ENCODE measurements around the gene KPTN. TPM values are rescaled to one million over a fixed set of nuclear protein-coding genes. Genes with fewer than 3 reads are reported as not detected.

KPTN gene
- total RNA-seq, 1 experiment from 2014 or later = 23.8 TPM

DNA sequence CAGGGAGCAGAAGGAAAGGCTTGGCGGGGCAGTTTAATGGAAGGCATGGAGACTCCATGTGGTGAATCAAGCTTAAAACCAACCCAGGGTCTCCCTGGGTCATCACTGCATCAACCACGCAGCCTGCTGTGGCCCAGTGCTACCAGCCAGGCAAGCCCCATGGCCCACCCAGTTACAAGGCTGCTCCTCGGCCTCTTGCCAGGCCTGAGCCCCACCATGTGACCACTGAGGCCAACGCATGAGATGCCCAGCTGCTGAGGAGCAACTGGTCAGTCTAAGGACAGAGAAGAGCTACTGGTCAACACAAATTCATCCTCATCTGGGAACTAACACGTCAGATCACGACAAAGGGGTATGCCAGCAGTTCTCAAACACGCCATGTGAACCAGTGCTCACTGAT, 15.4 kb upstream of the KPTN start (continued):
- TF ChIP-seq, protein P1, sequence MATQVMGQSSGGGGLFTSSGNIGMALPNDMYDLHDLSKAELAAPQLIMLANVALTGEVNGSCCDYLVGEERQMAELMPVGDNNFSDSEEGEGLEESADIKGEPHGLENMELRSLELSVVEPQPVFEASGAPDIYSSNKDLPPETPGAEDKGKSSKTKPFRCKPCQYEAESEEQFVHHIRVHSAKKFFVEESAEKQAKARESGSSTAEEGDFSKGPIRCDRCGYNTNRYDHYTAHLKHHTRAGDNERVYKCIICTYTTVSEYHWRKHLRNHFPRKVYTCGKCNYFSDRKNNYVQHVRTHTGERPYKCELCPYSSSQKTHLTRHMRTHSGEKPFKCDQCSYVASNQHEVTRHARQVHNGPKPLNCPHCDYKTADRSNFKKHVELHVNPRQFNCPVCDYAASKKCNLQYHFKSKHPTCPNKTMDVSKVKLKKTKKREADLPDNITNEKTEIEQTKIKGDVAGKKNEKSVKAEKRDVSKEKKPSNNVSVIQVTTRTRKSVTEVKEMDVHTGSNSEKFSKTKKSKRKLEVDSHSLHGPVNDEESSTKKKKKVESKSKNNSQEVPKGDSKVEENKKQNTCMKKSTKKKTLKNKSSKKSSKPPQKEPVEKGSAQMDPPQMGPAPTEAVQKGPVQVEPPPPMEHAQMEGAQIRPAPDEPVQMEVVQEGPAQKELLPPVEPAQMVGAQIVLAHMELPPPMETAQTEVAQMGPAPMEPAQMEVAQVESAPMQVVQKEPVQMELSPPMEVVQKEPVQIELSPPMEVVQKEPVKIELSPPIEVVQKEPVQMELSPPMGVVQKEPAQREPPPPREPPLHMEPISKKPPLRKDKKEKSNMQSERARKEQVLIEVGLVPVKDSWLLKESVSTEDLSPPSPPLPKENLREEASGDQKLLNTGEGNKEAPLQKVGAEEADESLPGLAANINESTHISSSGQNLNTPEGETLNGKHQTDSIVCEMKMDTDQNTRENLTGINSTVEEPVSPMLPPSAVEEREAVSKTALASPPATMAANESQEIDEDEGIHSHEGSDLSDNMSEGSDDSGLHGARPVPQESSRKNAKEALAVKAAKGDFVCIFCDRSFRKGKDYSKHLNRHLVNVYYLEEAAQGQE (IDR thresholded peaks at IDR 0.05; ENCODE audit: low read depth) = no peak
- TF ChIP-seq SIN3A (IDR thresholded peaks at IDR 0.05; ENCODE audit: low read depth) = no peak

DNA sequence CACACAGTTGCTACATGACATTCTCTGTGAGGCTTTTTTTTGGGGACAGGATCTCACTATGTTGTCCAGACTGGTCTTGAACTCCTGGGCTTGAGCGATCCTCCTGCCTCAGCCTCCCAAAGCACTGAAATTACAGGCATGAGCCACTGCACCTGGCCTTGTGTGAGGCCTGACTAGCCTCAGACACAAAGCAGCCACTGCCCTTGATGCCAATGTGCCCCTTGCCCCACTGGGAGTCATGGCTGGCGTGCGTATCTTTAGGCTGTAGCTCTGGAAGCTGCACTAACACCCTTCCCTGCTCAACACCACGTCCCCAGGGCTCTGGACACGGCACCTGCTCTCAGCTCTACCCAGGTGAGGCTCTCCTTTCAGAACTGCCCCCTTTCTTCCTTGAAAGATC, 14.5 kb upstream of the KPTN start:
- H3K9ac ChIP-seq (ENCODE audit: low read length) = no peak overlapping the region
- CTCF ChIA-PET = interaction anchor here (1.2 kb wide), 1 partner anchor 15 kb away, joined by 4 read pairs; the partner anchor contains the start of gene KPTN
- TF ChIP-seq ZFX (IDR thresholded peaks at IDR 0.05) (no peak), SIN3A (IDR thresholded peaks at IDR 0.05; ENCODE audit: low read depth) (no peak), SRF (IDR thresholded peaks at IDR 0.05; ENCODE audit: low read depth) (no peak), TCF7L2 (IDR thresholded peaks at IDR 0.05; ENCODE audit: borderline replicate concordance, extremely low read depth, insufficient read depth, insufficient read length) (no peak), SP1 (IDR thresholded peaks at IDR 0.05; ENCODE audit: low read depth) (no peak), YY1 (IDR thresholded peaks at IDR 0.05; ENCODE audit: extremely low read depth, insufficient replicate concordance, low read depth, low read length) (no peak), FOSL1 (IDR thresholded peaks at IDR 0.05; ENCODE audit: low read depth) (no peak), CEBPB (IDR thresholded peaks at IDR 0.05; ENCODE audit: low read depth) (no peak), POLR2AphosphoS5 (IDR thresholded peaks at IDR 0.05; ENCODE audit: low read depth, low read length) (no peak), EZH2phosphoT487 (IDR thresholded peaks at IDR 0.05; ENCODE audit: borderline replicate concordance) (no peak), EGR1 (IDR thresholded peaks at IDR 0.05; ENCODE audit: low read depth) (no peak), EZH2 (IDR thresholded peaks at IDR 0.05) (no peak), ZNF274 (IDR thresholded peaks at IDR 0.05; ENCODE audit: low read depth, low read length) (no peak)
- TF ChIP-seq, protein P2, sequence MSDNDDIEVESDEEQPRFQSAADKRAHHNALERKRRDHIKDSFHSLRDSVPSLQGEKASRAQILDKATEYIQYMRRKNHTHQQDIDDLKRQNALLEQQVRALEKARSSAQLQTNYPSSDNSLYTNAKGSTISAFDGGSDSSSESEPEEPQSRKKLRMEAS (IDR thresholded peaks at IDR 0.05) = no peak
- TF ChIP-seq, protein P1 (IDR thresholded peaks at IDR 0.05; ENCODE audit: low read depth) = no peak
- TF ChIP-seq, protein P3, sequence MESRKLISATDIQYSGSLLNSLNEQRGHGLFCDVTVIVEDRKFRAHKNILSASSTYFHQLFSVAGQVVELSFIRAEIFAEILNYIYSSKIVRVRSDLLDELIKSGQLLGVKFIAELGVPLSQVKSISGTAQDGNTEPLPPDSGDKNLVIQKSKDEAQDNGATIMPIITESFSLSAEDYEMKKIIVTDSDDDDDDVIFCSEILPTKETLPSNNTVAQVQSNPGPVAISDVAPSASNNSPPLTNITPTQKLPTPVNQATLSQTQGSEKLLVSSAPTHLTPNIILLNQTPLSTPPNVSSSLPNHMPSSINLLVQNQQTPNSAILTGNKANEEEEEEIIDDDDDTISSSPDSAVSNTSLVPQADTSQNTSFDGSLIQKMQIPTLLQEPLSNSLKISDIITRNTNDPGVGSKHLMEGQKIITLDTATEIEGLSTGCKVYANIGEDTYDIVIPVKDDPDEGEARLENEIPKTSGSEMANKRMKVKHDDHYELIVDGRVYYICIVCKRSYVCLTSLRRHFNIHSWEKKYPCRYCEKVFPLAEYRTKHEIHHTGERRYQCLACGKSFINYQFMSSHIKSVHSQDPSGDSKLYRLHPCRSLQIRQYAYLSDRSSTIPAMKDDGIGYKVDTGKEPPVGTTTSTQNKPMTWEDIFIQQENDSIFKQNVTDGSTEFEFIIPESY (IDR thresholded peaks at IDR 0.05; ENCODE audit: extremely low read depth, insufficient replicate concordance, low read length) = no peak
- no peaks in the 10 kb centered on the region for H3K9me3 ChIP-seq (ENCODE audit: control insufficient read depth in 1 of 2, insufficient read depth in 1 of 2, low read depth in 1 of 2, low read length in 2 of 2)
- no peak overlapping the region for H3K4me2 ChIP-seq (ENCODE audit: low read length)
- no peaks in the 10 kb centered on the region for H3K4me1 ChIP-seq (ENCODE audit: control insufficient read depth in 1 of 2, insufficient read depth in 2 of 2, low read length in 2 of 2)
- no TSS peak for BruUV-seq (replicated peaks)
- no peak for ATAC-seq
- RAD21 ChIA-PET (ENCODE audit: low non-redundant PET in 1 of 2, low total read pairs in 2 of 2, uncharacterized antibody in 2 of 2, unreplicated experiment in 2 of 2) = no interaction called here
- H3K9me2 ChIP-seq (ENCODE audit: insufficient read depth) = no peaks in the 10 kb centered on the region
- DNase-seq (ENCODE audit: low read depth, low spot score) = no peak
- H3K27me3 ChIP-seq (ENCODE audit: insufficient read depth, low read length) = no peaks in the 10 kb centered on the region
- no peak overlapping the region for H3K4me3 ChIP-seq (replicated peaks in 1 of 2; ENCODE audit: low read depth in 1 of 2, low read length in 2 of 2)
- H2AFZ ChIP-seq (ENCODE audit: low read depth, low read length, poor library complexity, severe bottlenecking) = no peak overlapping the region
- no peaks in the 10 kb centered on the region for H3K79me2 ChIP-seq (ENCODE audit: insufficient read depth, low read length)
- POLR2A ChIA-PET = interaction anchor here (1.3 to 1.6 kb wide), 2 partner anchors 15 to 17 kb away, joined by 3 to 4 read pairs; partner anchors contain the start of genes KPTN and NAPA
- intact Hi-C loops (cut with micrococcal nuclease) = no loop called here
- H4K20me1 ChIP-seq (ENCODE audit: insufficient read depth) = no peaks in the 10 kb centered on the region
- H3K36me3 ChIP-seq (ENCODE audit: control insufficient read depth in 1 of 2, insufficient read depth in 2 of 2, low read length in 2 of 2) = no peaks in the 10 kb centered on the region; a peak in 1 of 4 replicates
- no peak overlapping the region for H3K27ac ChIP-seq (ENCODE audit: low read depth, low read length)

Measured in HCT116 (cell line).